Anterior cingulate cortex (tissue), 58 donors: Measurements from ENCODE around the gene ESCO1.

Source experiments
- DNase-seq, 58 donors: peaks; one replicate each; lab custom pipeline; 2025; lab: John Stamatoyannopoulos, UW

ESCO1 gene

DNA sequence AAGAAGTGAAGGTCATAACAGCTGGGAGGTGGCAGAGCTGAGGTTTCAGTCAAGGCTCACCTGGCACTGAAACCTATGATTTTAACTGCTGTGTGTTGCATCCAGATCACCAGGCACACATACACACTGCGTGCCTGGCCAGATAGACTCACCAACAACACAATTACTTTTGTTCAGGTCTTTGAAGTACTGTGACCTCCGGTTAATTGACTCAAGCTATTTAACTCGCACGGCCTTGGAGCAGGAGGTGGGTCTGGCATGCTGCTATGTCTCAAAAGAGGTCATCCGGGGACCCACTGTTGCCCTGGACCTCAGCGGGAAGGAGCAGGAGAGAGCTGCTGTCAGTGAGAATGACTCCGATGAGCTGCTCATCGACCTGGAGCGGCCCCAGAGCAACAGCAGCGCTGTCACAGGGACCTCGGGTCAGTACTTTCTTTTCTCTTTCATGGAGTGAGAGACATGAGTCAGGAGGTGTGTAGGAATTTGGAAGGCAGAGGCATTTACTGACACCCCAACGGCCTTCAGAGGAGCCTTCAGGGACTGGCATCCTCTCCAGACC lies 104.1 kb downstream of the ESCO1 start:
- DNase-seq, result no peak

- DNase-seq, result no peak
These were observed 109.8 kb downstream of the ESCO1 start for GRCh38 chr18:21490748-21491147.

DNA sequence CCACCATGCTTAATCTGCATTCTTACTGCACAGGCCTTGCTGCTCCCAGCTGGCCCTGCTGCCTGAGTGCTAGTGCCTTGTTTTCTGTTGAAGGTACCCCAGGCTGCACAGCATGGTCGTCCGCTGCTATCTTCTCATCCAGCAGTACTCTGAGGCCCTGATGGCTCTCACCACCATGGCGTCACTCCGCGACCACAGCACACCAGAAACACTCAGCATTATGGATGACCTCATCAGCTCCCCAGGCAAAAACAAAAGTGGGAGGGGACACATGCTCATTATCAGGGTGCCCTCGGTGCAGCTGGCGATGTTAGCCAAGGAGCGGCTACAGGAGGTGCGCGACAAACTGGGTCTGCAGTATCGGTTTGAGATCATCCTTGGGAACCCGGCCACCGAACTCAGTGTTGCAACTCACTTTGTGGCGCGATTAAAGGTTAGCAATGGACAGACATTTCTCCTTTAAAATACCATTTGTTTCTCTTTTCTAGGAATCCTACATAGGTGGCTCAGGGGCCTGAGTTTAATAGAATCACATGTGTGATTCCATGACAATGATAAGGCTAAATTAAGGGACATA lies 110.5 kb downstream of the ESCO1 start:
- no peak for DNase-seq

DNA sequence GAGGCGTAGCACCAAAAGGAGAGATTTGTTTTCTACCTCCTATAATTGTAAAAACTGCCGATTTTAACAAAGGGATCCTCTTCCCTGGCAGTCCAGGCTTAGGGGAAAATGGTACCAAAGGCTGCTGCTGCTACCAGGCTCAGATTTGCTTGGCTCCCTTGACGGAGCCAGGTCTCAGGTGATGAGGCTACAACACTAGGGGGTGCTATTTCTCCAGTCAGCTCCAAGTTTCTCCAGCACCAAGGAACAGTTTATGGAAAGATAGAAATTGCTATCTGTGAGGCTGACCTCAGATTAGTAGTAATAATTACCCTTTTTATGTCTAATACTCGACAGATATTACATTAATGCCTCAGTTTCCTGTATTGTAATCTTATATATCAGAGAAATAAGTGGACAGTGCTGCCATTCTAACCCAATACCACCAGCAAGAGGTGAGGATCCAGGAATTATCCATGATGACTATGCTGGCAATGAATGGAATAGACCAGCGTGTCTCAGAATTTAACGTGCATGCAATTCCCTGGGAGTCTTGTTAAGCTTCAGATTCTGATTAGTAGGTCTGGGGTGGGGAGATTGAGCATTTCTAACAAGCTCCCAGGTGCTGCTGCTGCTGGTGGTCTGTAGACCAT lies 111.3 kb downstream of the ESCO1 start:
- DNase-seq, result peak in 17 of 58 donors; percentile 2 to 23 (median 6)

GRCh38 chr18:21486905-21487437 lies 113.5 kb downstream of the ESCO1 start:
- DNase-seq, result no peak

DNA sequence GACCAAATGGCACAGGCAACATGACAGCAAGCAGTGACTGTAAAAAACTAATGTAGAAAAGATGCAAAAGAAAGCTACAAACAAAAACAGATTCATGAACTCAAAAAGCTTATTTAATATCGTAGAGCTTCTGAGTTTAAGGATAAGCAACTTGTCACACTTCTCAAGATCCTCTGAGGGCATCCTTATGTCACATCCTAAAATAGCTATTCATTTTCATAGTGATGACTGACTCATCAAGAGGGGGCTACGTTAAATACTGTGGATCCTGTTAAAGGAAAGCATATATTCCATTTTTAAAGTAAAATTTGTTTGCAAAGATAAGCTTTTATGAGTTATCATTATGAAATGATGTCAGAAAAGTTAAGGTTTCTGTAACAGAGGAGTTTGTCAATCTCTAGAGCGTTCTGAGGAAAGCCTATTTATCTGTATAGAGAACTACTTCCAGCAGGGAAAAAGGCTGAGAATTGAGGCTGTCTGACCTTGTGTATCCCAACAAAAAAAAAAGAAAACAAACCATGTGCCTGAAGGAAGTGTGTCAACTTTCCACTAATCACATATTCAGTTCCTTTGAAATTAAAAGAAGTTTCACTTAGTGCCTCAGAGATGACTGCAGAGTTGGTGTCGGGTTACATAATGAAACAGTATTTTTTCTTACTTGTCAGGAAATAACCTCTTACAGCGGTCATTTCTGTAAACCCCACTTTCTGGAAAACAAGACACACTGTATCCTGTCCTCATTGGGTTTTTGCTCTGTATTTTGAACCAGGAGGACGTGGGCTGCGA lies 115.5 kb downstream of the ESCO1 start:
- no peak for DNase-seq

DNA sequence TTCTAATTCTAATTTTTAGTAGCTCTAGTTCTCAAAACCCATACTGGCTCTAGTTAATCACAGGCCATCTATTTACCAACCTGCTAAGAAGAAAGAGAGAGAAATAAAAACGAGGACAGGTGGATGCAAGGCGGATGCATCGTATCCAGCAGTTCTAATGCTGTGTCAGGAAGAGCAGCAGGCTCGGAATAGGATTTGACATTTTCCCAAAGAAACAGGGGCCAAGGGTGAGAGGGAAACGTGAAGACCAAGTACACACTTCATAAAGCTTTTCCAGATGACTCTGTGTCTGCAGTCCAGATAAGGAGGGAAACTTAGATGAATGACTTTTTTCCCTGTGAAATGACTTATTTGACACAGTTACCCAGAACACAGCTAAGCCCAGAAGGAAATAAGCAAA lies 117.5 kb downstream of the ESCO1 start:
- DNase-seq, result no peak

DNA sequence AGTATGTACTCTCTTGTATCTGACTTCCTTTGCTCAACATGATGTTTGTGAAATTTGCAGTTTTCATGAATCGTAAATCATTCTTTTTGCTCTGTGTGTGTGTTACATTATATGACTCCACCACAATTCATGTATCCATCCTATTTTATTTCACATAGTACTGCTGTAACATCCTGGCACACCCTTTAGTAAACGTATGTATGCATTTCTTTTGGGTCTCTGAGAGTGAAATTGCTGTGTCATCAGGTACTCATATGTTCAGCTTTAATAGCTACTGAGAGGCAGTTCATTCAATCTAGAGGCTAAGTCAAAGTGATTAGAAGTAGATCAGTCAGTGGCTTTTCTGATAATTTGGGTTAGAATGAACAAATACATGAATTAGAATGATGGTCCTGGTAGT lies 118.8 kb downstream of the ESCO1 start:
- DNase-seq, result no peak

- no peak for DNase-seq
These were observed 120.8 kb downstream of the ESCO1 start for GRCh38 chr18:21479721-21480120.
